ENCODE results near the gene FIBCD1. TPM values are rescaled to one million over a fixed set of nuclear protein-coding genes. Genes with fewer than 3 reads are reported as not detected.

The FIBCD1 gene
- total RNA-seq, 1 donor from 2014 or later: not detected

GRCh38 chr9:130922893-130923610 is 16.0 kb downstream of the FIBCD1 start:
- Histone ChIP-seq H3K9me3 (no peaks in the 10 kb centered on the region), H3K4me3 (no peak overlapping the region), H3K27me3 (no peaks in the 10 kb centered on the region), H3K4me1 (no peaks in the 10 kb centered on the region), H3K36me3 (no peaks in the 10 kb centered on the region), H3K27ac (no peak overlapping the region)
- intact Hi-C loops (cut with DNase I): no loop called here
- no peak for TF ChIP-seq CTCF (IDR thresholded peaks at IDR 0.05)
- DNase-seq (ENCODE audit: low spot score in 2 of 2): no peak

- no peak for DNase-seq (ENCODE audit: low spot score in 2 of 2)
- no peaks in the 10 kb centered on the region for H3K36me3 ChIP-seq
- no peak for TF ChIP-seq CTCF (IDR thresholded peaks at IDR 0.05)
- H3K27ac ChIP-seq: no peak overlapping the region
- no peaks in the 10 kb centered on the region for H3K9me3 ChIP-seq
- no peaks in the 10 kb centered on the region for H3K27me3 ChIP-seq
- H3K4me3 ChIP-seq: no peak overlapping the region
- intact Hi-C loops (cut with DNase I): no loop called here
- H3K4me1 ChIP-seq: no peaks in the 10 kb centered on the region
These were observed 16.8 kb downstream of the FIBCD1 start for GRCh38 chr9:130921989-130922892.

- H3K27ac ChIP-seq: no peak overlapping the region
- H3K4me3 ChIP-seq: no peak overlapping the region
- H3K27me3 ChIP-seq: no peaks in the 10 kb centered on the region
- H3K4me1 ChIP-seq: no peaks in the 10 kb centered on the region
- TF ChIP-seq CTCF (IDR thresholded peaks at IDR 0.05): no peak
- H3K9me3 ChIP-seq: no peaks in the 10 kb centered on the region
- no peaks in the 10 kb centered on the region for H3K36me3 ChIP-seq
- intact Hi-C loops (cut with DNase I): no loop called here
- no peak for DNase-seq (ENCODE audit: low spot score in 2 of 2)
These were observed 17.6 kb downstream of the FIBCD1 start for GRCh38 chr9:130921300-130921988.

GRCh38 chr9:130920762-130921299 is 18.2 kb downstream of the FIBCD1 start:
- Histone ChIP-seq H3K4me1 (no peaks in the 10 kb centered on the region), H3K36me3 (no peaks in the 10 kb centered on the region), H3K9me3 (no peaks in the 10 kb centered on the region), H3K27ac (no peak overlapping the region), H3K4me3 (no peak overlapping the region), H3K27me3 (no peaks in the 10 kb centered on the region)
- intact Hi-C loops (cut with DNase I): no loop called here
- no peak for DNase-seq (ENCODE audit: low spot score in 2 of 2)
- TF ChIP-seq CTCF (IDR thresholded peaks at IDR 0.05): no peak

GRCh38 chr9:130920233-130920632 is 18.8 kb downstream of the FIBCD1 start:
- Histone ChIP-seq H3K27me3 (no peaks in the 10 kb centered on the region), H3K36me3 (no peaks in the 10 kb centered on the region), H3K27ac (no peak overlapping the region), H3K9me3 (no peaks in the 10 kb centered on the region), H3K4me1 (no peaks in the 10 kb centered on the region), H3K4me3 (no peak overlapping the region)
- DNase-seq (ENCODE audit: low spot score in 2 of 2): no peak
- no peak for TF ChIP-seq CTCF (IDR thresholded peaks at IDR 0.05)
- intact Hi-C loops (cut with DNase I): no loop called here
